Epidermal melanocyte (primary cell): ENCODE data around the gene CLTC.
A peak's percentile ranks its signal among the peaks of the same experiment; 100 is the strongest.
"Not testable (repeated sequence)": the region's sequence is repeated elsewhere in the genome, so short reads cannot be mapped to it uniquely, and the experiment has no call there.

Experiments used
- DNase-seq: peaks from one replicate; pipeline ENCODE4 v3.0.0; 2011; ENCODE audit warnings: low spot score; ENCODE audit not compliant: insufficient read length

Gene CLTC

DNA sequence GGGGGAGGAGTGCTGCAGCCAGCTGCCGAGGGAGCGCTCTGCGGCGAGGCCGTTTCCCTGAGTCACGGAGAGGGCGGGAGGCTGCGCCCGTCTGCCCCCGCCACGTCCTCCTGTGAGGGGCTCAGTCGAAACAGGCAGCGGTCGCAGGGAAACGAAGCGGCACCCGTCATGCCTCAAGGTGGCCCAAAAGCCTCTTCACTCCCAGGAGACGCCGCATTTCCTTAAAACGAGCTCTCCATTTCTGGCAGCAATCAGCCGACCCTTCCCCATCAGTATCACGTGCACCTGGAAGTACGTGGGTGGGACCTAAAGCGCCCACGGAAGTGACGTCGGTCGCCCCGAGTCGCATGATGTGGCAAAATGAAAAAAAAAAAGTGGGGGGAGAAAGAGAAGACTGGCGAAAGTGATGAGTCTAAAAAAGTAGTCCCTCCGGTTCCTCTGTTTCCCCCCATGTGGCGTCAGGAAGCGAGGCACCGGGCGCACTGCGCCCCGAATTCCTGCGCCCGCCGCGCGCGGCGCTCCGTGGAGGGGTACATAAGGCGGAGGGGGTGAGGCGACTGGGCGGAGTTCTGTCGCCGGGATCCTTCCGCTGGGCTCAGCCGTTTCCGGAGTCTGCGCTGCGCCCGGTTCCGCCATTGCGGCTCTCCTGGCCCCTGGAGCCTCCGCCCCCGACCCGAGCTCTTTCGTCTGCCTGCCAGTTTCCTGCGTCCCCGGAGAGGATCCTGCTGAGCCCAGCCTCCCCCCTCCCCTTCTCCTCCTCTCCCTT, at the start of gene CLTC:
Gene CLTC, plus strand, starts transcription at position 598 of the 766 bp plus-strand sequence. CDS start 237 bp downstream, outside the sequence.
- DNase-seq: peak; percentile 79

DNA sequence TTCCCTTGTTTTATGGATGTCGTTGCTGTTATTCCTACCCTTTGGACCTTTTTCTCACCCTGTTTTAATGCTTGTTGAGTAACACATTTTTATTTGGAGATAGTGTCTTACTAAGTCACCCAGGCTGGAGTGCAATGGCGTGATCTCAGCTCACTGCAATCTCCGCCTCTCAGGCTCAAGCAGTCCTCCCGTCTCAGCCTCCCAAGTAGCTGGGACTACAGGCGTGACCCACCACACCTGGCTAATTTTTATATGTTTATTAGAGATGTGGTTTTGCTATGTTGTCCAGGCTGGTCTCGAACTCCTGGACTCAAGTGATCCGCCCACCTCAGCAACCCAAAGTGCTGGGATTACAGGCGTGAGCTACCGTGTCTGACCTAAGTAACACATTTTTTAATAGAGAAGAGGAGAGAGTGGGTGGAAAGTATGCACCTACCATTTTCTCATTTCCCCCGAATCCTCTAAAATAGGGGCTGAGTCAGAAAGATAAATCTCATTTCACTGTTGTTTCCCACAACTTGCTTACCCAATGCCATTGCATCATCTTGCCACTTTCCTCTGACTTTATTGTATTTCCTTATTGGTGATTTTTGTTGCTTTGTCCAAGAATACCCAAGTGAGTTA, 47.3 kb upstream of the CLTC start:
- no peak for DNase-seq

DNA sequence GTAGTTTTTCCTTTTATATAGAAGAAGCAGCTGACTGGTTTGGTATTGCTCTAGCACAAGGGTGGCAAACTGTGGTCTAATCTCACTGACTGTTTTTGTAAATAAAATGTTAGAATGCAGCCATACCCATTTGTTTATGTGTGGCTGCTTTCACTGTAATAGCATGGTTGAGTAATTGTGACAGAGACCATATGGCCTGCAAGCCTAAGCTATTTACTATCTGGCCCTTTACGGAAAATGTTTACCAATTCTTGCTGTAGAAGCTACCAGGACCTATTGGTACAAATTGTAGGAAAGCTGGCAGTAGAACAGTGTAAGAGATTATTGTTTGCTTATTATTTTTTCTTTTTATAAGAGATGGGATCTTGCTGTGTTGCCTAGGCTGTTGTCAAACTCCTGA, 35.5 kb upstream of the CLTC start:
- DNase-seq: not testable (repeated sequence)

DNA sequence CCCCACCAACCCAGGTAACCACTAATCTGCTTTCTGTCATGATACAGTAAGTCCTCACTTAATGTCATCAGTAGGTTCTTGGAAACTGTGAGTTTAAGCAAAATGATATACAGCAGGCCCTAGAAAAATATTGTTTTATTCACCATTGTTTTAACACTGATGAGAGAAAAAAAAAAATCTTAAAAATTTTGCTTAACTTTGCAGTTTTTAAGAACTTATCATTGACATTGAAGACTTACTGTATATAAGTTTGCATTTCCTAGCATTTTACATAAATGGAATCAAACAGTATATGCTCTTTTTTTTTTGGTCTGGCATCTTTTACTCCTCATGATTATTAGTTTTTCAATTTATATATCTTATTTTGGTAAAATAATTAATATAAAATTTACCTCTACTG, 19.5 kb upstream of the CLTC start:
- DNase-seq: no peak

DNA sequence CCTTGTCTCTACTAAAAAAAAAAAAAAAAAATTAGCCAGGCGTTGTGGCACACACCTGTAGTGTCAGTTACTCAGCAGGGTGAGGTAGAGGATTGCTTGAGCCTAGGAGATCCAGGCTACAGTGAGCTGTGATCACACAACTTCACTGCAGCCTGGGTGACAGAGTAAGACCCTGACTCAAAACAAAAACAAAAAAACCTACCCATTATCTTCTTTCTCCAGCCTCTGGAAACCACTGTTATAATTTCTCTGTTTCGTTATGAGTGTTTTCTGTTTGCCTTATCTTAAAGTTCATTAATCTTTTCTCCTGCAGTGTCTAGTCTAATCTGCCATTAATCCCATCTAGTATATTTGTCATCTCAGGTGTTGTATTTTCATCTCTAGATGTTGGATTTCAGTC, 18.6 kb upstream of the CLTC start:
- no peak for DNase-seq

DNA sequence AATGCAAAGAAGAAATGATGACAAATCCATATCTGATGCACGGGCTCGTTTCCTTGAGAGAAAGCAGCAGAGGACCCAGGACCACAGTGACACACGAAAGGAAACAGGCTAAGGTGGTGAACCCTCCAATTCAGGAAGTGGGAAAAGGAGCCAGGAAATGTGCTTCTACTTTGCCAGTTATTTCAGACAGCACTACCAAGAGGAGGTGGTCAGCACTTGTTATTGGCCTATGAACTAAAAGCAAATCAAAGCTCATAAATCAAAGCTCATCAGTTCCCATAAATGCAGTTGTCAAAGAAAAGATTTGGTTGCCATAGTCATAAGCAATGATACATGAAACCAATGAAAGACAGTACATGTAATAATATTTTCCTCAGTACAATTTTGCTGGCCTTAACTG, 12.6 kb upstream of the CLTC start:
- DNase-seq: no peak

DNA sequence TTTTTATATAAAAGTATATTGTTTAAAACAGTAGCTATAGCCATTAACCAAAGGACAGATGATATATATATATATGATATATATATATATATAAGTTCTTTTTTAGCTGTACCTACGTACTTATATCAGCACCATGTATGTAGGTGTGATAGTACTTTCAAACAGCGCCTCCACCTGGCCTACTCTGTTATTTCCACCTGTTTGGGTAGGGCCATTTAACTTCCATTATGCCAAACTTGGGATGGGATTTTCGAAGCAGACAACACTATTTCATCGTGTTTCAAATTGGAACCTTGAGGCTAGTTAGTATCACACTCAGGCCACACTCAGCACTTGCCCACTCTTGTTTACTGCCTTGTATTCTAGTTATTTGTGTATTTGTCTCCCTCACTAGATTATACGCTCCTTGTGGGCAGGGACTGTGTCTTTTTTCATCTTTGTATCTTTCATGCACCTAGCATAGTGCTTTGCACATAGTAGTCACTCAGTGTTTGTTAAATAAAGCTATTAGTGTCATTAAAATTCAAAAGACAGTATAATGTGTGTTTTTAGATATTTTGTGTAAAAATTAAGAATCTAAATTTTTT, 11.8 kb upstream of the CLTC start:
- DNase-seq: no peak

DNA sequence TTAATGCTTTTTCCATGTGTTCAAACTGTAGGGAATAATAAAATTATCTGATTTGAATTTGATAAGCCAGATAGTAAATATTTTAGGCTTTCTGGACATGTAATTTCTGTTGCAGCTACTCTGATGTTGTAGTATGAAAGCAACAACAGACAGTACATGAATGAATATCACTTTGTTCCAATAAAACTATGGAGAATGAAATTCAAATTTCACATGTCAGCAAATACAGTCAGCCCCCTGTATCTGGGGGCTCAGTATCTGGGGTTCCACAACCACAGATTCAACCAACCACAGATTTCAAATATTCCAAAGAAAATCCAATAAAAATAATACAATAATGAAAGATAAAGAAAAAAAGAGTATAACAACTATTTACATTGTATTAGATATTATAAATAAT, 8.2 kb upstream of the CLTC start:
- no peak for DNase-seq

DNA sequence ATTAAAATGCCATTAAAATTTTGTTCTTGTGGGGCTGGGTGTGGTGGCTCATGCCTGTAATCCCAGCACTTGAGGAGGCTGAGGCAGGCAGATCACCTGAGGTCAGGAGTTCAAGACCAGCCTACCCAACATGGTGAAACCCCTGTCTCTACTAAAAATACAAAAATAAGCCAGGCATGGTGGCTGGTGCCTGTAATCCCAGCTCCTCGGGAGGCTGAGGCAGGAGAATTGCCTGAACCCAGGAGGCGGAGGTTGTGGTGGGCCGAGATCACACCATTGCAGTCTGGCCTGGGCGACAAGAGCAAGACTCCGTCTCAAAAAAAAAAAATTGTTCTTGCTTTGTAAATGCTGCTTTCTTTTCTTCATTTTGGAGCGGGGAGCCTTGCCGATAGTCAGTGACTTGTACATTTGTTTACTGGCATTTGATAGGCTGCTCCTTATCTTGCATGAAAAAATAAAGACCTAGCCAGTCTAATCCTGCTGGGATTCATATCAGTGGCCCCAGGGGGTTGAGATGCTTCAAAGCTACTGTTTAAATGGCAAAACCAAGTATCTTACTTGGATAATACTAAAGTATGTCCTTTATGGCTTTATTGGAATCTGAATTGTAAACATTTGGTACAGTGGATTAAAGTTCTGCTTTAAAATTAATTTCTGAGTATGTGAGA, 3.3 kb upstream of the CLTC start:
- DNase-seq: no peak

DNA sequence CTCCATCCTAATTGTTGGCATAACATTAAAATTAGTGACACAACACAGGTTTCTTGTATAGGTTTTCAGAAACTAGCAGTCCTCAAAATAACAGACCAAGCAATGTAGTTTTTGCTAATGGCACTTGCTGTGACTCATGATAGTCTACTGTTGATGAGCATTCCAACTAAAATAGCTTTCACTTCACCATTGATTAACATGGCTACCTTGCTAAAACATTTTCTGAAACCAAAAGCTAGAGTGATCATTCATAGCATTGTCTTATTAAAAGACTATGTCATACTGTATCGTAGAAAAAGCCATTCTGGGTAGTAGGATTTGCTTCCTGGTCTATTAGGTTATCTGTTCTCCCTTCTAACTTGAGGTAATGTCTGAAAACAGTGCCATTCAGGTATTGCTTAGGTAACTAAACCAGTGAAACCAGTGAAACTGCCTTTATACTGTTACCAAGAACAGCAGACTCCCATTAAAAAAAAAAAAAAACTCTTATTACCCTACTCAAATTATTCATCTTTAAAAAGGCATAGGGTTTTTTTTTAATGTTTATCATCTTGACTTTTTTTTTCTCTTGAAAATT, 2.5 kb upstream of the CLTC start:
- DNase-seq: no peak

DNA sequence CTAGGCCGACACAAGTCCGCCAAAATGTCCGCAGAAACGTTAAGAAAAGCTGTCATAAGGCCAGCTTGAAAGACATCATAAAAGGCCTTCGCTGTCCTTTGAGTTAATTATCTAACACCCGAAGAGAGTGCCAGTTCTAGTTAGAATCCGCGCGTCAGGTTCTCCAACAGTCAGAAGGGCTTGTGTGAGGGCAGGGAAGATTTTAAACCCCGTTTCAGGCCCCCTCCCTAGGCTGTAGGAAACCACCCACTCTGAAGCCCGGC, 729 bp upstream of the CLTC start:
- peak; percentile 79 for DNase-seq

DNA sequence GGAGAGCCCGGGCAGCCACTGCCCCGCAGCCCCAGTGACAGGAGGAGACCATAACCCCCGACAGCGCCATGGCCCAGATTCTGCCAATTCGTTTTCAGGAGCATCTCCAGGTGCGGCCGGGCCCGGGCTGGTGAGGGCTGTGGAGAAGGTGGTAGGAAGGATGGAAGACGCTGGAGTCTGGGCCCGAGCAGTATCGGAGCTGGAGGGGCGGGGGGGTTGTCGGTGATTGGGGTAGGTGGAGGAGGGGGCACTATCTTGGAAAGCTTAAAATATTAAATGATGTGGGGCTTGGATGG, 317 bp downstream of the CLTC start:
- no peak for DNase-seq

DNA sequence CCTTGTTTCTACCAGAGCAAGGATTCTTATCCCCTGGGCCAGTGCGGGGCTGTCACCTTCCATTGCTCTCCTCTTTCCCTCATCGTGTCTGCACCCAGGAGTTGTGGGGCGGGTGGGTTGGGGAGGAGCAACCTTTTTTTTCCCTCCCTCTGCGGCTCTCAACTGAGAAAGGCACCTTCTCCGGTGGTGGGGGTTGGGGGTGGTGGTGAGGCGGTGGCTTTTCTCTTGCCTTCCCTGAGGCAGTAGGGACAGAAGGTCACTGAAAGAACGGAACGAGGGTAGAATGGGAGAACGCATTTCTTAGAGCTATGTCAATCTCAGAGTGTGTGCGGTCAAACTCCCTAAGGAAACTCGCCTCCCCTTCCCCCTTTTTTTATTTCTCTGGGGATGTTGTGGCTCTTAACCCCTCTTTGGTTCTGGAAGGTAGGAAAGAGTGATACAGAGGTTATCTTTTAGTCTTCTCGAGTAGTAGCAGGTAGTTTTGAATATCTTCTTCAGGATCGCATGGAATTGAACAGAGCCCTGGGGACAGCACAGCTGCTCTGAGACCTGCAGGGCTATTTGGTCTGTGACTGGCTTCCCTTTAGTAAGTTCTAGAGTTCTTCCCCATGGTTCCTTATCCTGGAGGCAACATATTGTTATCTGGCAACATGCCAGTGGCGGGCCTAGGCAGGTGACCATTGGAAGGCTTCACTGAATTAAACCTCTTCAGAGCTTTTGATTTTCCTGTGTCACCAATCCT, 994 bp downstream of the CLTC start:
- DNase-seq: no peak

DNA sequence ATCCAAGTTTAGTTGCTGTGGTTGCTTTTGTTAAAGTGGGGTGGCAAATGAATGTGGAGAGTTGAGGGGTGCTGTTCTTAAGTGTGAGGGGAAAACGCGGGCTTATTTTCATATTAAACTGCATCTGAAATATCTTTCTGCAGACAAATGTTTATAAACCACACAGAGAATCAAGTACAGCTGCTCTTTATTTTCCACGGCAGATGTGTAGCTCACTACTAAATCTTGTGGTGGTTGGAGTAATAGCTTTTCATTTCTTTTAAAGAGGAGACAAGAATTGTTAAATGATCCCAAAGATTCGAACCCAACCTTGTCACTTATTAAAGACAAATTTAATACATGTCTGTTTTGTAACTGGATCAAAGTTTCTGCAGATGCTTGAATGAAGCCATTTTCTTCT, 2.1 kb downstream of the CLTC start:
- no peak for DNase-seq

DNA sequence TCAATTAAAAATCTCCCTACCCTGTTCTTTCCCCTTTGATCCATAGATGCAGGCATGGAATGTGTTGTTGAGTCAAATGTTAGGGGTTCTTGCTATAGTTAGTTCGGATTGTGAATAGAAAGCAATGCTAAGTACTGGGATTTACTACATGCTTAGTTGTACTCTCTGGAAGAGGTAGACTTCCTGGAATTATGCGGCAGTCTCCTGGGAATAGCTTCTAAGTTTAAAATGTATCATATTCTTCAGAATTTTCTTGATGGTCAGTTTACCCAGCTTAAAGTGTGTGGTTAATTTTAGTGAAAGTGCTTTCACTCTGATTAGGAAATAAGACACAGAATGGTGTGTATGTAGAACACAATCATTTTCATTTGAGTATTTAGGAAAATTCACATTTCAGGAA, 3.5 kb downstream of the CLTC start:
- no peak for DNase-seq

DNA sequence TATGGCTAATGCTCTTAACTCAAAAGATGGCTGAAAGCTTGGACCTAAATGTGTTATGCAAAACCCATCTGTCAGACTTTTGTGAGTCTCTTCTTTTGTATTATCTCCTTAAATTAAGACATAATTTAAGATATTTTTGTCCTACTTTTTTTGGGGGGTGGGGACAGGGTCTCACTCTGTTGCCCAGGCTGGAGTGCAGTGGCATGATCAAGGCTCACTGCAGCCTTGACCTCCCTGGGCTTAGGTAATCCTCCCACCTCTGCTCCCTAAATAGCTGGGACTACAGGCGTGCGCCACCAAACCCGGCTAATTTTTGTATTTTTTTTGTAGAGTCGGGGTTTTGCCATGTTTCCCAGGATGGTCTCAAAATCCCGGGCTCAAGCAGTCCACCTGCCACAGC, 7.1 kb downstream of the CLTC start:
- no peak for DNase-seq

DNA sequence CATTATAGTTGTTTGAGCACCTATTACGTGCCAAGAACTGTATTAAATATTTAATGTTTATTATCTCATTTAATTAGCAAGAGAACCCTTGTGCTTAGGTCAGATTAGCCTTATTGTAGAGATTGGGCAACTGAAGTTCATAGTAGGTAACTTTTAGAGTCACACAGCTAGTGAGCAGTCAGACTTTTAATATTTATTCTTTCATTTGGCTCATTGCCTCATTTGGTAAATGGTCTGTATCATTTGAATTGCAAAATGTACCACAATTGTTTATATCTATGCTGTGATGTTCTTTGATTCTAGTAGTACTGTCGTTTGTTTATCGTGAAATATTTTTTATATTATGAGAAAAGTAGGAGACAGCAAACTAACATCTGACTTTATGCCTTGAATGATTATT, 7.6 kb downstream of the CLTC start:
- DNase-seq: no peak

DNA sequence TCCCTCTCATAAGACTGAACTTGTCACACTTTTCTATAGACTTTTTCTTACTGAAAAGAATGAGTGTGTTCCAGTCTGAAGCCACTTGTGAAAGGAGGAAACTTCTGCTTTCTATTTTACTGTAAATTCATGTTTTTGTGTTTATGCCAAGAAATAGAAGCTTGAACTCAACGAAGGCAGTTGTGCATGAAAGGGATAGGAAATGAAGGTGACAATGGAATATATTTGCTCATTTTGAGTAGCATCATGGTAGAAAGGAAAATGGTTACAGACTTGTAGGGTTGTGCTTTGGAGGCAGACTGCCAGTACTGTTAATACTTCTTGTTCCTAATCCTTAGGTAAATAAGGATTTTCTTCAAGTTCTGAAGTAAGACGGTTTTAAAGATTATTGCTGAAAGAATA, 8.1 kb downstream of the CLTC start:
- DNase-seq: no peak

DNA sequence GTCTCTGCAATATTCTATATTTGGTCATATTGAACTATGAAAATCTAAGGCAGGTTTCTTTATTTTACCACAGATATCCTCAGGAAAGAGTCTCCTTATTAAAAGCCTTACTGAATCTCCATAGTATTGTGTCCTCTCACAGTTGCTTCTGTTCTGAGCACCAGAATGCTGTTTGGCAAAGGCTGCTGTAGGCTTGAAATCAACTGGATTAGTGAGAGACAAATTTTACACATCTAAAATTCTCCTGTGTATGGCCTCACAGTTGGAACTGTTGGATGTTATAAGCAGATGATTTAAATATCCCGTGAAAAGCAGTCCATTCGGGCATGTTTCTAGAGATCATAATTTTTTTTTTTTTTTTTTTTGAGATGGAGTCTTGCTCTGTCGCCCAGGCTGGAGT, 9.5 kb downstream of the CLTC start:
- no peak for DNase-seq

DNA sequence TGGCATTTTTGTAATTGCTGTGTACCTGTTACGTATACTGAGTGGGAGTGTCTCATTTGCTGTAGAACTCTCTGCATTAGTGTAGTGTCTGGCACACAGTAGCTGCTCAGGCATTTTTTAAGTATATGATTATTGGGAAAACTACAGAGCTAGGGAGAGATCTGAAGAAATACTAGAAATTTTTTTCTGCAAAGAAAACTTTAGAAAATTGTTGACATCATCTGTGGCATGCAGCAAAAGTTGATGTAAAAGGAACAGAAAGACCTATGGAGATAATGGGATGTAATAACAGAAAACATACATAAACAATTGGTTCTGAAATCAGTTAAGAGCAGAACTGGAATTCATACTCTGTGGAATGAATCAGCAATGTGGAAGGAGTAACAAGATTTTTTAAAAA, 11.6 kb downstream of the CLTC start:
- DNase-seq: no peak

DNA sequence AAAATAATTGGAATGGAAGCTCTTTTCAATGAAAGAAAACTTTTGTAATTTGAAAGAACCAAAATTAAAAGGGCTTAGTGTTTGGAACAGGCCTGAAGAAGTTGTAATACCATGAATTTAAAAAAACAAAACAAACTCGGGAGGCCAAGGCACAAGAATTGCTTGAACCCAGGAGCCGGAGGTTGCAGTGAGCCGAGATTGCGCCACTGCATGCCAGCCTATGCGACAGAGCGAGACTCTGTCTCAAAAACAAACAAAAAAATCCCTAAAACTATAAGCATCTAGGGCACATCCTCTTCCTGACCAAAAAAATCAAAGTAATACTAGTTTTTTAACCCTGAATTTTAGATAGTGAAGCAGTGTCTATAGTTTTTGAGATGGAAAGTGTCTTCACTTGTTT, 12.7 kb downstream of the CLTC start:
- DNase-seq: no peak
